NCI-H1930 (cell line): ENCODE data around the gene RUSF1.
"Not testable (repeated sequence)": the region's sequence is repeated elsewhere in the genome, so short reads cannot be mapped to it uniquely, and the experiment has no call there.

Source experiments
- DNase-seq, 2 experiments: peaks; one replicate each; lab custom pipeline; 2025; lab: John Stamatoyannopoulos, UW

Gene RUSF1

DNA sequence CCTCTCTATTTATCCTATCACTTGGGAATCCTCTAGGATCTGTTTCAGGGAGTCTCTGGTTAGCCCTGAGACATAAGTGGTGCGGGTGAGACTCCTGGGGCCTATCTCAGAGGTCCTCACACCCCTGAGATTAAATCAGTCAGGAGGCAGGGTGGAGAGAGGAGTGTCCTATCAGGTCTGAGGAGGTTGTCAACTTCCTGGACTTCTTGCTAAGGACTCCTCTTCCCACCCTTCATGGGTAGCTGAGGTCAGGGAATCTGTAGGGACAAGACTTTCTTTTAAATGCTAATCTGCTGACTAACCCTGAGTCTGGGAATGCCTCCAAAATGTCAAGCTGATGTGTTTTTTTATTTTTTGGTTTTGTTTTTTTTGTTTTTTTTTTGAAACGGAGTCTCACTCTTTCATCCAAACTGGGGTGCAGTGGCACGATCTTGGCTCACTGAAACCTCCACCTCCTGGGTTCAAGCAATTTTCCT is 55.5 kb downstream of the RUSF1 start:
- no peak for DNase-seq

- DNase-seq, result peak; percentile 56 to 61
Measured at GRCh38 chr16:31451681-31452351, 56.4 kb downstream of the RUSF1 start.

GRCh38 chr16:31451201-31451600 is 57.0 kb downstream of the RUSF1 start:
- no peak for DNase-seq

- DNase-seq, result not testable (repeated sequence)
Measured at GRCh38 chr16:31445931-31446330, 62.3 kb downstream of the RUSF1 start.

DNA sequence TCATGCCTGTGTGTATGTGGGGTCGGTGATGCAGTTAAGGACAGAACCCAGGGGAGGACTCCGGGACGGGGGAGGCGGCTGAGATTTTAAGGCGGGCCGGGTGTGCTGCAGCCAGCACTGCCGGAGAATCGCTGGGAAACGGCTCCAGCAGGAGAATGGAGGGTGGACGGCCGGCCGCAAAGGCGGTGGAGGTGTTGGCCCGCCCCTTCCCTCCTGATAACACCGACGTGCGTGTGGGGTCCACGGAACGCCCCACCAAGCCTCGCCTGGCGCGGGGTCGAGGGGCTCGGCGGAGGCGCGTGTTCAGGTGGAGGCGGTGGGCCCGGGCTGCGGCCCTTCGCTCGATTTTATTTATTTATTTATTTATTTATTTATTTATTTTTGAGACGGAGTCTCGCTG is 66.2 kb downstream of the RUSF1 start:
- DNase-seq, result no peak

DNA sequence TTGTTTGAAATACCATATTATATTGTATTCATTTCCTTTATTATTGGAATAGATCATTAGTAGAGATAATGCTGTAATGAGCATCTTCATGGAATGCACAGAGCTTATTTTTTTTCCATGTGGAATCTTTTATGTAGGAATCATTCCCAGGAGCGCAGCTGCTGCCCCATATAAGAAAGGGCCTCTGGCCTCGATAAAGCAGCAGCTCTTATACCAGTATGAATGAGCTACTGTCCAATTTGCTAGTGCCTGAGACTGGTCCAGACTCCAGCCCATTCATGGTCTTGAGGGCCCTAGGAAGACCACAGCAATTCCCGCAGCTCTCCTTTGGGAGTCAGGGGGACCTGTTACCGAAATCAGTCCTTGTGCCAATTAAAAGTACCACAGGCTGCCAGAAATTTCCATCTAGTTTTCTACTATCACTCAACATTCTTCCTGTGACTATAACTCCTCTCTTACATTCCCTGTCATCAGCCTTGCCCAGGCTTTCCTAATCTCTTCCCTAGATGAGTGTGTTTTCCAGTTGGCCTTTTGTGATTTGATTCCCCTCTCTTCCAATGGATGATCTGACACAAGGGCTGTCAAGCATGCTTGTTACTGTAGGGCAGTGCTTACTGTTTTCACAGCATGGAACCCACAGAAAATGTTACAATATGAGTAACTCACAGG is 67.5 kb downstream of the RUSF1 start:
- DNase-seq, result no peak

GRCh38 chr16:31439519-31439918 is 68.7 kb downstream of the RUSF1 start:
- no peak for DNase-seq
